ENCODE results near the gene KLHL42. TPM values are rescaled to one million over a fixed set of nuclear protein-coding genes. Genes with fewer than 3 reads are reported as not detected.
A peak's percentile ranks its signal among the peaks of the same experiment; 100 is the strongest.
"Not testable (repeated sequence)": the region's sequence is repeated elsewhere in the genome, so short reads cannot be mapped to it uniquely, and the experiment has no call there.

The KLHL42 gene
- 23.7 and 24.0 TPM in 2 replicates for total RNA-seq (2014; rRNA removed; shearing (Covaris generic))
- 18.1 and 20.4 TPM in 2 replicates for polyA plus RNA-seq (2015; cell fraction: cytosol; rRNA removed)
- 55.7 and 78.7 TPM in 2 replicates for polyA plus RNA-seq (2015; cell fraction: nucleus; rRNA removed)

- peak; percentile 50 for DNase-seq (ENCODE audit: low read depth, low spot score)
- in situ Hi-C loops (cut with HindIII; ENCODE audit: low pct_unique_long_range_greater_than_20kb, low sequenced_read_pairs), result no loop called here
These were observed at the start of gene KLHL42, which contains the start of gene MANSC4 for GRCh38 chr12:27779920-27780611. TSS of gene KLHL42 (plus strand) at chr12:27780233. CDS start at chr12:27780331, 98 bp downstream. TSS of gene MANSC4 (minus strand) at chr12:27780236. CDS start at chr12:27771276, 8,960 bp downstream.

- in situ Hi-C loops (cut with HindIII; ENCODE audit: low pct_unique_long_range_greater_than_20kb, low sequenced_read_pairs), result no loop called here
- peak; percentile 55 for DNase-seq (ENCODE audit: low read depth, low spot score)
These were observed 47.8 kb upstream of the KLHL42 start for GRCh38 chr12:27732281-27732680.

GRCh38 chr12:27733052-27733656, 46.9 kb upstream of the KLHL42 start:
- in situ Hi-C loops (cut with HindIII; ENCODE audit: low pct_unique_long_range_greater_than_20kb, low sequenced_read_pairs), result no loop called here
- peak; percentile 55 for DNase-seq (ENCODE audit: low read depth, low spot score)

- no peak for DNase-seq (ENCODE audit: low read depth, low spot score)
- in situ Hi-C loops (cut with HindIII; ENCODE audit: low pct_unique_long_range_greater_than_20kb, low sequenced_read_pairs), result no loop called here
These were observed 46.2 kb upstream of the KLHL42 start for GRCh38 chr12:27733791-27734190.

- in situ Hi-C loops (cut with HindIII; ENCODE audit: low pct_unique_long_range_greater_than_20kb, low sequenced_read_pairs); DNase-seq (ENCODE audit: low read depth, low spot score): not testable (repeated sequence)
These were observed 45.7 kb upstream of the KLHL42 start for GRCh38 chr12:27734321-27734720.

- DNase-seq (ENCODE audit: low read depth, low spot score), result no peak
- in situ Hi-C loops (cut with HindIII; ENCODE audit: low pct_unique_long_range_greater_than_20kb, low sequenced_read_pairs), result no loop called here
These were observed 36.4 kb upstream of the KLHL42 start for GRCh38 chr12:27743601-27744000.

- in situ Hi-C loops (cut with HindIII; ENCODE audit: low pct_unique_long_range_greater_than_20kb, low sequenced_read_pairs); DNase-seq (ENCODE audit: low read depth, low spot score): not testable (repeated sequence)
These were observed 34.3 kb upstream of the KLHL42 start for GRCh38 chr12:27745734-27746133.

GRCh38 chr12:27747111-27747820, 32.8 kb upstream of the KLHL42 start:
- no peak for DNase-seq (ENCODE audit: low read depth, low spot score)
- in situ Hi-C loops (cut with HindIII; ENCODE audit: low pct_unique_long_range_greater_than_20kb, low sequenced_read_pairs), result no loop called here

- in situ Hi-C loops (cut with HindIII; ENCODE audit: low pct_unique_long_range_greater_than_20kb, low sequenced_read_pairs), result no loop called here
- DNase-seq (ENCODE audit: low read depth, low spot score), result no peak
These were observed 28.5 kb upstream of the KLHL42 start for GRCh38 chr12:27751386-27752047.

- no peak for DNase-seq (ENCODE audit: low read depth, low spot score)
- in situ Hi-C loops (cut with HindIII; ENCODE audit: low pct_unique_long_range_greater_than_20kb, low sequenced_read_pairs), result no loop called here
These were observed 25.2 kb upstream of the KLHL42 start for GRCh38 chr12:27754795-27755194.

GRCh38 chr12:27756670-27757195, 23.3 kb upstream of the KLHL42 start:
- no peak for DNase-seq (ENCODE audit: low read depth, low spot score)
- in situ Hi-C loops (cut with HindIII; ENCODE audit: low pct_unique_long_range_greater_than_20kb, low sequenced_read_pairs), result no loop called here

- DNase-seq (ENCODE audit: low read depth, low spot score), result no peak
- in situ Hi-C loops (cut with HindIII; ENCODE audit: low pct_unique_long_range_greater_than_20kb, low sequenced_read_pairs), result no loop called here
These were observed 17.3 kb upstream of the KLHL42 start for GRCh38 chr12:27762757-27763156.

- DNase-seq (ENCODE audit: low read depth, low spot score), result no peak
- in situ Hi-C loops (cut with HindIII; ENCODE audit: low pct_unique_long_range_greater_than_20kb, low sequenced_read_pairs), result no loop called here
These were observed 13.4 kb upstream of the KLHL42 start for GRCh38 chr12:27766587-27766986.

GRCh38 chr12:27769142-27769673, 10.8 kb upstream of the KLHL42 start:
- in situ Hi-C loops (cut with HindIII; ENCODE audit: low pct_unique_long_range_greater_than_20kb, low sequenced_read_pairs), result no loop called here
- no peak for DNase-seq (ENCODE audit: low read depth, low spot score)

- in situ Hi-C loops (cut with HindIII; ENCODE audit: low pct_unique_long_range_greater_than_20kb, low sequenced_read_pairs), result no loop called here
- no peak for DNase-seq (ENCODE audit: low read depth, low spot score)
These were observed 8.3 kb upstream of the KLHL42 start for GRCh38 chr12:27771481-27772327.

GRCh38 chr12:27772328-27773049, 7.5 kb upstream of the KLHL42 start:
- in situ Hi-C loops (cut with HindIII; ENCODE audit: low pct_unique_long_range_greater_than_20kb, low sequenced_read_pairs), result no loop called here
- no peak for DNase-seq (ENCODE audit: low read depth, low spot score)

Data from SK-MEL-5 (cell line).